HG03439 (cell line): ENCODE measurements around the gene ZBP1.
A peak's percentile ranks its signal among the peaks of the same experiment; 100 is the strongest.

ENCODE experiments used
- ATAC-seq: cut with Tn5 transposase; IDR thresholded peaks from one replicate; pipeline ENCODE4 v1.9.1; 2021; ENCODE audit warnings: mild to moderate bottlenecking, moderate library complexity; ENCODE audit not compliant: unreplicated experiment

ZBP1 gene, protein sequence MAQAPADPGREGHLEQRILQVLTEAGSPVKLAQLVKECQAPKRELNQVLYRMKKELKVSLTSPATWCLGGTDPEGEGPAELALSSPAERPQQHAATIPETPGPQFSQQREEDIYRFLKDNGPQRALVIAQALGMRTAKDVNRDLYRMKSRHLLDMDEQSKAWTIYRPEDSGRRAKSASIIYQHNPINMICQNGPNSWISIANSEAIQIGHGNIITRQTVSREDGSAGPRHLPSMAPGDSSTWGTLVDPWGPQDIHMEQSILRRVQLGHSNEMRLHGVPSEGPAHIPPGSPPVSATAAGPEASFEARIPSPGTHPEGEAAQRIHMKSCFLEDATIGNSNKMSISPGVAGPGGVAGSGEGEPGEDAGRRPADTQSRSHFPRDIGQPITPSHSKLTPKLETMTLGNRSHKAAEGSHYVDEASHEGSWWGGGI

GRCh38 chr20:57620274-57620990 is at the start of gene ZBP1:
Gene ZBP1, minus strand, starts transcription at chr20:57620426. Its CDS starts 131 bp downstream, at chr20:57620295.
- peak; percentile 45 for ATAC-seq

DNA sequence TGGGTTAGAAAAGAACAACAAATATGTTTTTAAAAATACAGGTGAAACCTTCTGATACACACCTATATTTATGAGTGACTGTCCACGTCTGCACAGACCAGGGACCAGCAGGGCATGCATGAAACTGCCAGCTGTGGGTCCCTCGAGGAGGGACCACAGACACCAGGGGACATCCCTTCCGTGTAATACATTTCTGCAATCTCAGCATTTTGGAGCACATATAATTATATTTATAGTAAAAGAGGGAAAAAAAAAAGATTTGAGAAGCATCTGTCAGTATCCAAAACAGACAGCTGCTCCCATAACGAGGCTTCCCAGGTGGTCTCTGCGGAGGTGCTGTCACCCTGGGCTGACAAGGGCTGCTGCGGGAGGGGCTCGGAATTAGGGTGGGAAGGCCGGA is 49.4 kb upstream of the ZBP1 start:
- ATAC-seq = no peak

DNA sequence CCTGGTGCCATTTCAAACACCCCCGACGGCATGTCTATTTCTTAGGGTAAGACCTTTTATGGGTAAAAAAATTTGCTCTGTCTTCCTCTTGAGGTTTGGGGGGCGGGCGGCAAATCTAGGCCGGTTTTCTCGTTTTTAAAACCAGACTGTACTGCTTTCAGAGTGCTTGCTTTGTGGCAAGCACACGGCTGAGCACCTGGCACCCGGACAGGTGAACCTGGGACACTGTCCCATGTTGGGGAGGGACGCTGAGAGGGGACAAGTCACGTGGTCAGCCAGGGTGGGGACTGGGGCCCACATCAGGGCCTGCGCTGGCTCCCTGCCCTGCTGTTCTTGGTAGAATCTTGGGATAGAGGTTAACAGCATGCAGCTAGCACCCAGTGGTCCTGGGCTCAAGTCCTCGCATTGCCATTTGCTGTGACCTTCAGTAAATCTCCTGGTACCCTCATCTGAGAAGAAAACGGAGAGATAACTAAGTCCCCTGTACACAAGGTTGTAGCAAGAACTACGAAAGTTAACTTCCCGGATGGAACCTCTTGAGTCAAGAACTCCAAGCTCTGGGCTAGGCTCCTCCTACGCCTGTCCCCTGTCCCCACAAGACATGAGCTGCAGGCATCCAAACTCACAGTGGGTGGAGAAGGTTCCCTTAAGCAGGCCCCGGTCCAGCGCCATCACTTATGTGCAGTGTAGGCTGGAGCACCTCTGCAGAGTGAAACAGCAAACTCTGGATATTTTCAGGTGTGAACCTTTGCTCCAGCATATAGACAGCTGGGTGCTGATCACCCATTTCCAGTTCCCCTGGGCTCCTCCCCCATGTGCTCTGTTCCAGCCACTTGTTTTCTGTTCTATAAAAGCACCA is 47.9 kb upstream of the ZBP1 start:
- ATAC-seq = no peak

DNA sequence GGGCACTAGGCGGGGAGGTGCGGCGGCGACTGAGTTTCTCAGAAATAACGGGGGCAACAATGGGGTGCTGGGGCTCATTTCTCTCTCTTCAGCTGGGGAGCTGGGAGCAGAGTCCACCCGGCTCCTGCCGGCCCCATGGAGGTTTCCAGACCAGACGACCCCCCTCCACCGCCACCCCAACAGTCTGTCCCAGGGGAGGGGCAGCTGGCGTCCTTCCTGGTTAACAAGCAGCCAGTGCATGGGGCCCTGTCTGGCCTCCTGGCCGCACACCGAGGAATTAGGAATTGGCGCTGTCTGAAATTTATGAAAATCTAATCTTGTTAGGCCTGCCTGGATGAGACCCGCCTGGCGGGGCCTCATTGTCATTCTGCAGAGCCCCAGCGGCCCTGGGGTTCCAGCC is 47.2 kb upstream of the ZBP1 start:
- ATAC-seq = no peak

DNA sequence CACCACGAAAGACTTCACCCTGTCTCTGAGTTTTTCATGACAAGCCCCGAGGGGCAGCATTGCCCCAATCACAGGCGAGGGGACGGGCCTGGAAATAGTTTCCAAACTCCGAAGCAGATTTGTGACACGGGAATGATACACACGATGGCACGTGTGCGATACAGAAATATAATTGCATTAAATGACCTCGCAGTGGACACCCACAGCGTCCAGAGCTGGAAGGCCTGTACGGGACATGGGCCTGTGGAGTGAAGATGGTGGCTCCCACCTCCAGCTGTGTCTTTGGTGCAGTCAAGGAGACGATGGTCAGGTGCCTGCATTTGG is 46.6 kb upstream of the ZBP1 start:
- ATAC-seq = no peak

DNA sequence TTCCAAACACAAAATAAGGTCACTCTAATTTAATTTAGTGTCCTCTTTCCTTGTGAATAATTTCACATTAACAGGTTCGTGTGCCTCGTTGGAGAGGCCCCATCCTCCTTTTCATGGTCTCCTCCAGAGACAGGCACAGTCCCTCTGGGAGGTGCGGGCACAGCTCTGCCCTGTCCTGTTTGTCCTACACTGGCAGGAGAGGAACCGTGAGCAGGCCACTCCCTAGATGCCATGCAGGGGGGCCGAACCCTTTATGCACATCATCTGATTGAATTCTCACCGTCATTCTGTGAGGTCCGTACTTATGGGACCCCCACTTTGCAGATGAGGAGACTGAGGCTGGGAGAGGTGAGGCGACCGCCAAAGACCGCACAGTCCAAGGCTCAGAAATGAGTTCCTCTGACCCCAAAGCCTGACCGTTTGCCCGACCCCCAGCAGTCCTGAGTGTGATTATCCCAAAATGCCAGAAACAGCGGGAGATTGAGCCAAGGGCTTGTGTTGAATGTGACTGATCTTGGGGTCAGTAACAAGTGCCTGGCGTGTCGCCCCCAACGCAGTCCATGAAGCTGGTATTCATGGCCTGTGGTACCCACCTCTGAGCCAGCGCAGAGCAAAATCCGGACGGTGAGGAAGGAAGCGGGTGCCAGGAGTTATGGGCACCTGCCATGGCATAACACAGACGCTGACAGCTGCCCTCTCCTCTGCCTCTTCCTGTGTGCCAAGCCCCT is 46.0 kb upstream of the ZBP1 start:
- ATAC-seq = no peak

DNA sequence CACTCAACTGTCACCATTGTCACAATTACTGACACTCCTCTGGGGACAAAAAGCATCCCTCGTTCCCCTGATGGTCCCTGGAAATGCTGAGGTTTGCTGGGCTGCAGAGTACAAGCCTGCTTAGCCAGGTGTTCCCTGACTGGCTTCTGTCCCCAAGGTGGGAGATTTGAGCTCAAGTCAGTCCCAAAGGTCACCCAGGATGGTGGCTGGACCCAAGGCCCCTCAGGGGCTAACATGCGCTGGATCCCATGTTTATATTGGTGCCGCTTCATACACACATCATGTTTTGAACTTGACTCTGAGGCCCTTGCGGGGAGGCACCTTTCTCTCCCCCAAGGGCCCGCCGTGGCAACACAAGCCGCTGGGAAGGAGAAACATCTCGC is 45.4 kb upstream of the ZBP1 start:
- no peak for ATAC-seq

- ATAC-seq = no peak
Observed at GRCh38 chr20:57664924-57665588, 44.8 kb upstream of the ZBP1 start.

DNA sequence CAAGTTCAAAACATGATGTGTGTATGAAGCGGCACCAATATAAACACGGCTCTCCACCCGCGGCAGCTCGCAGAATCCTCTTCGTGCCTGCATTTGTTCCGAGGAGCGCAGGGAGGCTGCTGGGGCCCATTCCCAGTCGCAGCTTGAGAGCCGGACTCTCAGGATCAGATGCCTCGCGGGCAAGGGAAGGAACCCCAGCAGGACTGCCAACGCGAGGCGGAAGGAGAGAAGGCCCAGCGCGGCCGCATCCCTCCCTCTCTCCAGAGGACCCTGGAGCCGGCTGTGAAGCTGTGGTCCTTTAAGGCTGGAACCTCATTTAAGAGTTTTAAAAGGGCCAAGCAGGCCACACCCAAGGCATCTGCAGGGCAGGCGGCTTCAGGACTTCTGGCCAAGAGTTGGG is 44.2 kb upstream of the ZBP1 start:
- ATAC-seq = no peak

- ATAC-seq = no peak
Observed at GRCh38 chr20:57663681-57664451, 43.6 kb upstream of the ZBP1 start.

DNA sequence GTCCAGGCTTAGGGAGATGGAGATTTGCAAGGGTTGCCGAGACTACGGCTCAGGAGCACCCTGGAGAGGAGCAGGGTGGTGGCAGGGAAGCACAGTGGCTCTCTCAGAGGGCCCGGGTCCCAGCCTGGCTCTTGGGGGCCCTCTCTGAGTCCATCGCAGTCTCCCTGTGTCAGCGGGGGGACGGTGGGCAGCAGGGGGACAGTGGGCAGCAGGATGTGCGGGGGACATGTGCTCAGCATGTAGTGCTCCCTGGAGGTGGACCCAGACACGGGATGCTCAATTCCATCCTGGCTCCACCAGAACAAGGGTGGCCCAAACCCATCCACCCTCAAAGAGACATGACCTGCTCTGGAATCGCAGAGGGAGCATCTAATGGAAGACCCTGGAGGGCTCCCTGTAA is 43.0 kb upstream of the ZBP1 start:
- ATAC-seq = no peak

- no peak for ATAC-seq
Observed at GRCh38 chr20:57662456-57663240, 42.4 kb upstream of the ZBP1 start.

- ATAC-seq = no peak
Observed at GRCh38 chr20:57661746-57662455, 41.7 kb upstream of the ZBP1 start.

GRCh38 chr20:57660922-57661745 is 40.9 kb upstream of the ZBP1 start:
- ATAC-seq = no peak

DNA sequence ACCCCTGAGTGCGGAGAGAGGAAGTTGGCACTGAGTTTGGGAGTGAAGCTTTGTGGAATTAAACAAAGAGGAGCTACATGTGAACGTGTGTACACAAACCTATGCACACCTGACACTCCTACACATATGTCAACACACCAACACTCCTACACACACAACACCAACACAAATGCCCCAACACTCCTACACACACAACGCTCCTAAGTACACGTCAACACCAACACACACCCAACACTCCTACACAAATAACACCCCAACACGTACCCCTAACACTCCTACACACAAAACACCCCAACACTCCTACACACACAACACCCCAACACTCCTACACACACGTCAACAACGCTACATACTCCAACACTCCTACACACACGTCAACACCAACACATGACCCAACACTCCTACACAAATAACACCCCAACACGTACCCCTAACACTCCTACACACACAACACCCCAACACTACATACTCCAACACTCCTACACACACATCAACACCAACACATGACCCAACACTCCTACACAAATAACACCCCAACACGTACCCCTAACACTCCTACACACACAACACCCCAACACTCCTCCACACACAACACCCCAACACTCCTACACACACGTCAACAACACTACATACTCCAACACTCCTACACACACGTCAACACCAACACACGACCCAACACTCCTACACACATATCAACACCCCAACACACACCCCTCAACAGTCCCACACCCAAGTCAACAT is 40.1 kb upstream of the ZBP1 start:
- ATAC-seq = no peak

DNA sequence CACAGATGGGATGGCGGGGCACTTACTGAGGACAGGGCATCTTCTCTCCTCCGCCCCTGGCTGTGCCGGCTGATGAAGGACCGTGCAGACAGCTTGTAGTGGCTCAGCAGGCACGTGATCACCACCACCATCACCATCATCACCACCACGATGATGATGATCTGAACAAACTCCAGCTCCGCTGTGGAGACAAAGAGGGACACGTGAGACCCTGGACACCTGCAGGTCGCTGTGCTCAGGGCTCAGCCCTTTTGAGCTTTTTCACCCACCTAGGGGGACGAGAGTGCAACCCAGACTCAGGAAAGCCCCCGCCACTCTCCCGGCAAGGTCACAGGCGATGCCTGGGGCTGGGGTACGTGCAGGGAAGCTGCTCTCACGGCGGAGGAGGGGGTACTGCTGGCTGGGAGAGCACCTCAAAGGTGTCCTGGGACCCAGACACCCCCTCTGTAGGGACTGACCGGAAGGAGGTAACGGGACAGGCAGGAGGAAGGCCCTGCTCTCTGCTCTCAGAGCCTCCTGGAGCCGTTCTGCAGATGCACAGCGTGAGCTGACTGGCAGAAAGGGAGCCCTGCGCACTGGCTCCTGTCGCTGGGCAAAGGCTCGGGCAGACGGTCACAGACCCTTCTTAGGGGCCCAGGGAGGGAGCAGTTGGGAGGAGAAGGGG is 39.4 kb upstream of the ZBP1 start:
- ATAC-seq = no peak
